ENCODE results near the gene RSPO1.
A peak's percentile ranks its signal among the peaks of the same experiment; 100 is the strongest.

The RSPO1 gene

GRCh38 chr1:37629726-37630425, 4.8 kb downstream of the RSPO1 start:
- in situ Hi-C loops (cut with HindIII; ENCODE audit: low pct_ligation_motif_present, low pct_unique_long_range_greater_than_20kb, low sequenced_read_pairs), result no loop called here
- DNase-seq, result no peak

DNA sequence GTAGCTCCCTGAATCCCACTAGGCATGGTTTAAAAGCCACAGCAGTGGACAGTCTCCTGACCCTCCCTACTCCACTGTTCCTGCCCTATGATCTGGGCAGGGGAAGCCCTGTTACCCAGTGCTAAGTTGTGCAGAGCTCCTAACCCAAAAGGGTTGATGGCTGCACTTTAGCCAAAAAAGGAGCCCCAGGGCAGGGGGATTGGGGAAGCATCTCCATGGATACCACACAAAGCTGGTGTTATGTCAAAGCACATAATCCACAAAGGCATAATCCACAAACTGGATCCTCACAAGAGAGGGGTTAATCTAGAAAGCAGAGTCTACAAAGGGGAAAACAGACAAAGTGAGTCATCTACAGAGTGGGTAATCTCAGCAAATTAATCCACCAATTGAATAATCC, 5.7 kb downstream of the RSPO1 start:
- in situ Hi-C loops (cut with HindIII; ENCODE audit: low pct_ligation_motif_present, low pct_unique_long_range_greater_than_20kb, low sequenced_read_pairs), result no loop called here
- no peak for DNase-seq

DNA sequence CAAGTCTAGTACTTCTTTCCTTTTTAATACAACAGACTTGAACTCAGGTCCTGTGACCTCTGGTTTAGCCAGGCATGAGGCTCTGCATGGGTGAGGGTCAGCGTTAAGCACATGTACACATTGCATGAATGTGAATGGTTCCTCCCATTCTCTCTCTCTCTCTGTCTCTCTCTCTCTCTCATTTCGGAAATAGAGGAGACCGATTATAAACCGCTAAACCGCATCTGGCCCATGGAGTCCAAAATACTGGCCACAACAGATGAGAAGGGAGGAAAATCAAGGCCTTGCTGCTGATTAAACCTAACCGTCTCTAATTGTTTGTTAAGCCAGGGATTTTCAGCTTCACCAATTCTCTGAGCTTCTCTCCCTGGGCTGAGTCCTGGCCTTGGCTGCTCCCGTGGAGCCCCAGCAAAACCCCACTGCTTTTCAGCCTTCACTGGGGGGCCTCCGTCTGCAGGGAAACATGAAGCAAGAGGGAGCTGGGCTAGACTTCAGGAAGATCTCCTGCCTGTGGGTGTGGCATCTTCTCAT, 6.6 kb downstream of the RSPO1 start:
- no peak for DNase-seq
- in situ Hi-C loops (cut with HindIII; ENCODE audit: low pct_ligation_motif_present, low pct_unique_long_range_greater_than_20kb, low sequenced_read_pairs), result no loop called here

DNA sequence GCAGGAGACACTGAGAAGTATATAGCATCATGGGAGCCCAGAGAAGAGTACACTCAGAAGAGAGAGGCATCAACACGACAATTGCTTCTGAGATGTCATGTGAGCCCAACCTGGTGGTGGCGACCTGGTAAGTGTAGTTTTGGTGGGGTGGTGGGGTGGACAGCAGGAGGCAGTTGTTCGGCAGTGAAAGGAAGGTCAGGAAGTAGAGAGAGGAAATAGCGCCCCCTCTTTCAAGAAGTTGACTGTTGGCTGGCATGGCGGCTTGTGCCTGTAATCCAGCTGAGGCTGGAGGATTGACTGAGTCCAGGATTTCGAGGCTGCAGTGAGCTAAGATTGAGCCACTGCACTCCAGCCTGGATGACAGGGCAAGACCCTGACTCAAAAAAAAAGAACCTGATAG, 12.6 kb downstream of the RSPO1 start:
- in situ Hi-C loops (cut with HindIII; ENCODE audit: low pct_ligation_motif_present, low pct_unique_long_range_greater_than_20kb, low sequenced_read_pairs), result no loop called here
- DNase-seq, result no peak

DNA sequence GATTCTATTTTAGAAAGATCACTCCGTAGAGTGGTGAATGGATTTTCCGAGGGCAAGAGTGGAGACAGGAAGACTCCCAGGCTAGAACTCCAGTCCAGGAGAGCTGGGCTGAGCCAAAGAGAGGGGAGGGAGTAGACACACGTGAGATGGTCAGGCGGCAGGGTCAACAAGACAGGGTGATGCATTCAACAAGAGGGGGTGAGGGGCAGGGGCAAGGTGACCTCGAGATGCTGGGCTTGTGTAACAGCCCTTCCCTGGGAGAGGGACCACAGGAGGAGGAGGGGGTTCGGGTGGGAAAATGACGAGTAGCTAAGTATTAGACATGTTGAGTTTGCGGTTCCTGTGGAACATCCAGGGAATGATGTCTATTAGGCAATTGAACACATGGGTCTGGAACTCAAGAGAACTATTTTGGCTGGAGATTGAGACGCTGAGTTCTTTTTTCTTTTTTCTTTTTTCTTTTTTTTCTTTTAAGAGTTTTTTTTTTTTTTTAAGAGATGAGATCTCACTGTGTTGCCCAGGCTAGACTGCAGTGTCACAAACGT, 13.3 kb downstream of the RSPO1 start:
- DNase-seq, result no peak
- in situ Hi-C loops (cut with HindIII; ENCODE audit: low pct_ligation_motif_present, low pct_unique_long_range_greater_than_20kb, low sequenced_read_pairs), result no loop called here

DNA sequence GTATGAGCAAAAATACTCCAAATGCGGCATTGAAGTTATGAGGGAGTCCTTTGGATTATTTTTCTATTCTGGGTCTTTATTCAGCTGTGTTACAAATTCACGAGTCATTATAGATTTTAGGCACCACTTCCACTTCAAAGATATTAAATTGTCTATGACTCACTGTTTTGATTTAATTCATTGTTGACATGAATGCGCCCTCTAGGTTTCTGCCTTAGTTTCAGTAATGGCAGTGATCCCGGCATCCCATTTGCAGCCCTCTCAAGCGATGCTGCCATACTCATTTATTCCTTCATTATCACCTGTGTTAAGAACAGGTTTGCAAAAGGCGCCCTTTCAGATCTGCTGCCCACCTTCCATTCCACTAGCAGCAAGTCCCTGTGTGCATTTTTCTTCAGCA, 14.0 kb downstream of the RSPO1 start:
- no peak for DNase-seq
- in situ Hi-C loops (cut with HindIII; ENCODE audit: low pct_ligation_motif_present, low pct_unique_long_range_greater_than_20kb, low sequenced_read_pairs), result no loop called here

DNA sequence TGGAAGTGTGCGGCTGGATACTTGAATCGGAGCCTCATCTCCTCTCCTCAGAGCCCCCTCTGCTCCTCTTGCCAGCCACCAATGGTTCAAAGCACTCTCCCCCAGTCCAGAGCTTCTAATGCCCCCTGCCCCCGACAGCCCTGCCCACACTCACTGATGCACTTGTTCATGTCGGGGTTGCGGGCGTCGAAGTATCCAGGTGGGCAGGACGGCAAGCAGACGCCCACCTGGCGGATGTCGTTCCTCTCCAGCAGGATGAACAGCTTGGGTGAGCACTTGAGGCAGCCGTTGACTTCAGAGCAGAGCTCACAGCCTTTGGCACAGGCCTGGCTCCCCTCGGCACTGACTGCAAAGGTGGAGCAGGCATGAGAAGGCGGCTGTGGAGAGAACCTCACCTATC, 18.4 kb downstream of the RSPO1 start:
- in situ Hi-C loops (cut with HindIII; ENCODE audit: low pct_ligation_motif_present, low pct_unique_long_range_greater_than_20kb, low sequenced_read_pairs), result no loop called here

DNA sequence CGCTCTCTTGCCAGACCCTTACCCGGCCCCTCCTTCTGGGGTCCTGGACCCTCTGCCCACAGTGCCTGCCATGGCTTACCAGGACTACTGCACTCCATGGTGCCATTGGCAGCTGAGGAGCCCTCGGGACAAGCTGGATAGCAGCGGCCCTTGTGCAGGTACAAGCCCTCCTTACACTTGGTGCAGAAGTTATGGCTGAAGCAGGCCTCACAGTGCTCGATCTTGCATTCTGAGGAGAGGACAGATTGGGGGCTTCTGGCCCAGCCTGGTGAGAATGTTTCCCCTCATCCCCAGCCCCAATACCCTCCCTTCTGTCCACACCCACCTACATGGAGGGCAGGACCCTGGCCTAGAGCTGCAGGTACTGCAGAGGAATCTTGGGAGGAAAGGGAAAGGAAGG, 20.6 kb downstream of the RSPO1 start:
- DNase-seq, result no peak
- in situ Hi-C loops (cut with HindIII; ENCODE audit: low pct_ligation_motif_present, low pct_unique_long_range_greater_than_20kb, low sequenced_read_pairs), result no loop called here

More for the DNA sequence above, 18.4 kb downstream of the RSPO1 start:
- DNase-seq, result no peak

DNA sequence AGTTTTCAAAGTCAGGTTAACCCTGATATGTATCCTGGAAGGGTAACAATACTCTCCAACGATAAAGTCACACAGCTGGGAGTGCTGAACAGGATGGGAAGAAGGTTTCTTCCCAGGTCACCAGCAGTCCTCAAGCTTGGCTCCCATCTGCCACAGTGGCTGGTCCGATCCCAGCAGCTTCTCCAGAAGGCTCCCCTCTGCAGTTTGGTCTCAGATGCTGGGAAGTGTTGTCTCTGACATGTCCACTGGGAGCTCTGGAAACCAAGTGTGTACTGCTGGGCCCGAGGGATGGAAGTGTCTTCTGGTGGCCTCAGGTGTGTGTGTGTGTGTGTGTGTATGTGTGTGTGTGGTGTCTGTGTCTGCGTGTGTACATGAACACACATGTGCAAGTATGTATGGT, 22.5 kb downstream of the RSPO1 start:
- DNase-seq, result no peak
- in situ Hi-C loops (cut with HindIII; ENCODE audit: low pct_ligation_motif_present, low pct_unique_long_range_greater_than_20kb, low sequenced_read_pairs), result no loop called here

- no peak for DNase-seq
- in situ Hi-C loops (cut with HindIII; ENCODE audit: low pct_ligation_motif_present, low pct_unique_long_range_greater_than_20kb, low sequenced_read_pairs), result no loop called here
Measured at GRCh38 chr1:37609994-37610393, 24.7 kb downstream of the RSPO1 start.

- in situ Hi-C loops (cut with HindIII; ENCODE audit: low pct_ligation_motif_present, low pct_unique_long_range_greater_than_20kb, low sequenced_read_pairs), result no loop called here
- no peak for DNase-seq
Measured at GRCh38 chr1:37609002-37609401, 25.7 kb downstream of the RSPO1 start.

- no peak for DNase-seq
- in situ Hi-C loops (cut with HindIII; ENCODE audit: low pct_ligation_motif_present, low pct_unique_long_range_greater_than_20kb, low sequenced_read_pairs), result no loop called here
Measured at GRCh38 chr1:37606481-37607263, 28.0 kb downstream of the RSPO1 start.

GRCh38 chr1:37605806-37606474, 28.8 kb downstream of the RSPO1 start:
- DNase-seq, result no peak
- in situ Hi-C loops (cut with HindIII; ENCODE audit: low pct_ligation_motif_present, low pct_unique_long_range_greater_than_20kb, low sequenced_read_pairs), result no loop called here

DNA sequence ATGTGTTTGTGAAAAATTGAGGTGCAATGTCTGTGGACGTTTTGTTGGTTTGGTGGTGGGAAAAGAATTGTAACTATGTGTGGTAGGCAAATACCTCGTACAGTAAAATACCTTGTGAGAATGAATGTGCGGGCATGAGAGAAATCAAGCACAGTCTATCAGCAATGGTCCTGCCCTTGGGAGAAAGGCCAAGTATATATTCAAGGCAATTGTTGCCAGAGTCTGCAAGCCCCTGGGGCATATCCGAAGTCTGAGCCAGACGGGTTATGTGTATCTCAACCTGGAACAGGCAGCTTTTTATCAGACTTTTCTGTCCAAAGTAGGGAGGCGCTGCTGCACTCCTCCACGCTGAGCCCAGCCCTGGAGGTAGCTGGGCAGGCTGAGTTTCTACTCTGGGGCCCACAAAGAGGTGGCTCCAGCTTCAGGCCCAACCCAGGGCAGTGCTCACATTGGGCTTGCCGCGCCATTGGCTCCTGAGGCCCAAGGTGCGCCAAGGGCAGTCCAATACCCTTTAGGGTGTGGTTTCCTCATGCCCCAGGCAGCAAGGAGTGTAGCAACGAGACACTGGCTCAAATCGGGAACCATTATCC, 29.5 kb downstream of the RSPO1 start:
- no peak for DNase-seq
- in situ Hi-C loops (cut with HindIII; ENCODE audit: low pct_ligation_motif_present, low pct_unique_long_range_greater_than_20kb, low sequenced_read_pairs), result no loop called here

DNA sequence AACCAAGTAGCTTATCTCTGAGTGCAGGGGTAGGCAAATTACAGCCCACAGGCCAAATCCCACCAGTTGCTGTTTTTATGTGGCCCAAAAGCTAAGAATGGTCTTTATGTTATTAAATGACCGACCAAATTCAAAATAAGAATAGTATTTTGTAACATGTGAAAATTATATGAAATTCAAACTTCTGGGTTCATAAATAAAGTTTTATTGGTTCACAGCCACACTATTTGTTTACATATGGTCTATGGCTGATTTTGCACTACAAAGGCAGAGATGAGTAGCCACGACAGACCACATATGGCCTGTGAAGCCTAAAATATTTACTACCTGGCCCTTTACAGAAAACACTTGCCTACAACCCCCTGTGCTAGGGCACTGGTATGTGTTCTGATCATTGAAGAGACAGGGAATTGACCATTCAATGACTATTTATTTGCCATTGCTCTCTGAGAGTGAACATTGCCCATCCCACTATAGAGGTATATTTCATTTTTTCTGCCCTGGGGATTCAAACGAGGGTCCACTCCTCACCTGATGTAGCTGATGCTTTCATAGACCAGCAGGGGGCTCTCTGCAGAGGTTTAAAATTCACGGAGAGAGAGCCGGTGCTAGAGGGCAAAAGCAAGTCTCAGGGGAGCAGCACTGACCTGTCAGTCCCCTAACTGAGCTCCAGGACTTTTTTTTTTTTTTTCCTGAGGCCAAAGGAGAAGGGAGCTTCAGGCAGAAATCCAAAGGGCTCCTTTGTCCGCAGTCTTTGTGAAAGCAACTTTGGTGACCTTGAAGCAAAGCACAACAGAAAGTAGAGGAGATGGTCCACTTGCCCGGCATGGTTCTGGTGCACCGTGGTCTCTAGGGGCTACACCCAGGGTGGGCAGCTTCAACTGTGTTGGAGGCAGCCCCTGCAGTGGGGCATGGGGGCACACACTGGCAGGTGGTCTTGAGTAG, 31.7 kb downstream of the RSPO1 start:
- peak; percentile 50 for DNase-seq
- in situ Hi-C loops (cut with HindIII; ENCODE audit: low pct_ligation_motif_present, low pct_unique_long_range_greater_than_20kb, low sequenced_read_pairs), result no loop called here

- DNase-seq, result no peak
- in situ Hi-C loops (cut with HindIII; ENCODE audit: low pct_ligation_motif_present, low pct_unique_long_range_greater_than_20kb, low sequenced_read_pairs), result no loop called here
Measured at GRCh38 chr1:37601441-37601840, 33.3 kb downstream of the RSPO1 start.

DNA sequence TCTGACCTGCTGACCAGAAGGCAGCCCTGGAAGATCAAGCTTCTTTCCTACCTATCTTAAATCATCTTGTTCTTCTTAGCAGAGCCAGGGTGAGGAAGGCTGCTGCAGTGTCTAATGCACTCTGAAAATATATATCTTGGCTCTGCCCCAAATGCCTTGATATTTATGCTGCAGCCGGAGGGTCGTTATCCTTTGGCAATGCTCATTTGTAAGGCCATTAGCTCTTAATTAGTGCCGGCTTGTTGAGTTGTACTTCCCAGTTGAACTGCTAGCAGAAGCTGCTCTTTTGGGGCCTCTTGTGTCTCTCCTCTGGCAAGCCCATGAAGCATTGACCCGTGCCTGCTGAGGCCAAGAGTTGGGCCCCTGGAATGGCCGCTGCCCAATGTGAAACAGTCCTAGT, 34.8 kb downstream of the RSPO1 start:
- DNase-seq, result no peak
- in situ Hi-C loops (cut with HindIII; ENCODE audit: low pct_ligation_motif_present, low pct_unique_long_range_greater_than_20kb, low sequenced_read_pairs), result no loop called here

DNA sequence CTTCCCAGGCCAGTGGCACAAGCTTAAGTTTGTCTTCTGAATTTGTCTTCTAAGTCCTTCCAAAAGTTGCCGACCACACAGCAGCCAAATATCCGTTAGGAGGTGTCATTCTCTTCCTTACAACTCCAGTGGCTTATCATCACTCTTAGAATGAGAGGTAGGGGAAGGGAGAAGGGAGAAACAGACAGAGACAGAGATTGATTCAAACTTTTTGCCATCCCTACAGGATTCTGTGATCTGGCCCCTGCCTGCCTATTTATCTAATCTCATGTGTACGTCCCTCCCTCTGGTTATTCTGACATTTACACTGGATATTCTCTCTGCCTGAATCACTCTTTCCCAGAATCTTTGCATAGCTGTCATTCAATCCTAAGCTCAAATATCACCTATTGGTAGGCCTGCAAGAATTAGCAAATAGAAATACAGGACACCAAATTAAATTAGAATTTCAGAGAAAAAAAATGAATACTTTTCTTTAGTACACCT, 38.5 kb downstream of the RSPO1 start:
- in situ Hi-C loops (cut with HindIII; ENCODE audit: low pct_ligation_motif_present, low pct_unique_long_range_greater_than_20kb, low sequenced_read_pairs), result no loop called here
- DNase-seq, result no peak

Measured in ACHN (cell line).